ENCODE measurements around the gene HS6ST1. TPM values are rescaled to one million over a fixed set of nuclear protein-coding genes. Genes with fewer than 3 reads are reported as not detected.

The HS6ST1 gene
- 10 to 100 TPM; 16.9 to 22.4 TPM for total RNA-seq
- long read RNA-seq, donor 1, partial matches to known transcripts, result 0 of 22 reads
- long read RNA-seq, donor 1, other reads (novel, unspliced or antisense), result 18 of 22 reads
- long read RNA-seq, donor 2, partial matches to known transcripts, result 0 of 39 reads
- long read RNA-seq, donor 2, other reads (novel, unspliced or antisense), result 37 of 39 reads

- intact Hi-C loops (cut with DNase I), result loop anchor here in 1 of 2 donors (10.0 kb wide), 1 partner anchor 206 kb away; no protein-coding TSS in a partner anchor
- DNase-seq (ENCODE audit: low spot score), result peak; percentile 94
Observed at GRCh38 chr2:128318776-128319464, at the start of gene HS6ST1. HS6ST1 (minus strand) TSS chr2:128318868; CDS start chr2:128318563, 305 bp downstream.

DNA sequence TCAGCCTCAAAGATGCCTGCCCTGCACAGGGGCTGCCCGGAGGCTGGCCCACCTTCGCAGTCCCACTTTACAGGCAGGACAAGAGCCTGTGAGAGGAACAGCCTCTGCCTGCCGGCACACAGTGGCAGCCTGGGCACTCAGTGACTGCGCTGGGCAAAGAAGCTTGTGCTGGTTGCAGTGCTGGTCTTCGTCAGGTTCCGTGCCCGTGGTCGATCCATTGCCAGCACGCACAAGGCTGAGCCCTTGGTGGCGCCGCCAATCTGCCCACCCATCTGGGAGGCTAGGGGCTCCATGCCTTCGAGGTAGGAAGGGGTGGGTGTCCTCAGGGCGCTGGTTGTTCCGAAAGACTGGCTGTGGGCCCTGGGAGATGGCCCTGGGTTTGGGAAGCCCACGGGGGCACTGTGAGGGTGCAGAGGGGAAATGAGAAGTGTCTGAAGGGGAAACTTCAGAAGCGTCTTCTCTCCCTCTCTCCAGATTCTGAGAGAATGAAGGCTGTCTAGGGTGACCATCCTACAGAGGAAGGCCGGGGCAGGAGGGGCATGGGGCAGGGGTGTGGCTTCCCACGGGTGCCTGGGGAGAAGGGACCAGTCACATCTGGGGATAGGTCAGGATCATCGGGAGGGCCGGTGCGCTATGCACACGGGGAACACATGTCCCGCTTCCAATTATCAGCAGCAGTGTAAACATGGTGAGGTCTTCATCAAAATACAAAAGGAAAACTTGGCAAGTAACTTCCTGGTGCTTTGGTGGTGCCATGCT, 49.1 kb upstream of the HS6ST1 start:
- intact Hi-C loops (cut with DNase I), result no loop called here
- peak; percentile 73 for DNase-seq (ENCODE audit: low spot score)

GRCh38 chr2:128366713-128367511, 48.2 kb upstream of the HS6ST1 start:
- intact Hi-C loops (cut with DNase I), result no loop called here
- peak; percentile 56 for DNase-seq (ENCODE audit: low spot score)

- DNase-seq (ENCODE audit: low spot score), result peak; percentile 68
- intact Hi-C loops (cut with DNase I), result no loop called here
Observed at GRCh38 chr2:128365217-128365905, 46.7 kb upstream of the HS6ST1 start.

DNA sequence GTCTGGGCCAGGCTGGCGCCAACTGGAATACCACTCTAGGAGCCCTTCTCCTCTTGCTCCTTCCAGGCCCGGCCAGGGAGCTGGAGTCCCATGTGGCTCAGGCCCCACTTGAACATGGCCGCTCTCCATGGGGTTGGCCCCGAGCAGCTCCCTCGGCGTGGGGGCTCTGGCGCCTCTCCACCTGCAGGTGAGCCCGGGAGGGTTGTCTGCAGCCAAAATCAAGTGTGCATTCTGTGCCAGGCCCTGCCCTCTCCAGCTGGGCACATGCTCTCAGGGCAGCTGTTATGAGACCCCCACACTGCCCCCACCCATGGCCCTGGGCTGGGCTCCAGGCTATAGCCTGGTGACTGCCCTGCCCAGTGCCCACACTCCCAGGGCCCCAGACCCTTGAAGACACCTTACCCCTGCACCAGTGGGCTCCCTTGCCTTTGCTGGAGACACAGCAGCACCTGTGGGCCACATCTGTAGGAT, 45.8 kb upstream of the HS6ST1 start:
- intact Hi-C loops (cut with DNase I), result no loop called here
- DNase-seq (ENCODE audit: low spot score), result peak; percentile 69

DNA sequence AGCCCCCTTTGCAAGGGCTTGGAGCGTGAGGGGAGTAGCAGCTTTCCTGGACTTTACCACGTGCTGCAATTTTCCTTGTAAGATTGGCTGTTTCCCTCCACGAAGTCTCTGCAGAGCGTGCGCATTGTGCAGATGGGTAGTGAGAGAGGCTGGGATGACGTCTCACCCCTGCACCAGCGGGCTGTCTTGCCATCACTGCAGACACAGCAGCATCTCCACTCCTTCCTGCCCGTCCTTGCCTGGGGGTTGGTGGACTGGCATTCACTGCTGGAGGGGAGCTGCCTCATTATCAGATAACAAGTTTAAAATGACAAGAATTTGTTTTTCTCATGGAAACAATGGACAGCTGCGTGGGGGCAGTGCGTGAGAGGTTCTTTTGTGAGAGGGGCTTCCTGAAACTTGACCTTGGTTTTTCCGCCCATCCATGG, 45.3 kb upstream of the HS6ST1 start:
- intact Hi-C loops (cut with DNase I), result no loop called here
- no peak for DNase-seq (ENCODE audit: low spot score)

GRCh38 chr2:128362889-128363228, 44.2 kb upstream of the HS6ST1 start:
- intact Hi-C loops (cut with DNase I), result no loop called here
- DNase-seq (ENCODE audit: low spot score), result peak; percentile 84

DNA sequence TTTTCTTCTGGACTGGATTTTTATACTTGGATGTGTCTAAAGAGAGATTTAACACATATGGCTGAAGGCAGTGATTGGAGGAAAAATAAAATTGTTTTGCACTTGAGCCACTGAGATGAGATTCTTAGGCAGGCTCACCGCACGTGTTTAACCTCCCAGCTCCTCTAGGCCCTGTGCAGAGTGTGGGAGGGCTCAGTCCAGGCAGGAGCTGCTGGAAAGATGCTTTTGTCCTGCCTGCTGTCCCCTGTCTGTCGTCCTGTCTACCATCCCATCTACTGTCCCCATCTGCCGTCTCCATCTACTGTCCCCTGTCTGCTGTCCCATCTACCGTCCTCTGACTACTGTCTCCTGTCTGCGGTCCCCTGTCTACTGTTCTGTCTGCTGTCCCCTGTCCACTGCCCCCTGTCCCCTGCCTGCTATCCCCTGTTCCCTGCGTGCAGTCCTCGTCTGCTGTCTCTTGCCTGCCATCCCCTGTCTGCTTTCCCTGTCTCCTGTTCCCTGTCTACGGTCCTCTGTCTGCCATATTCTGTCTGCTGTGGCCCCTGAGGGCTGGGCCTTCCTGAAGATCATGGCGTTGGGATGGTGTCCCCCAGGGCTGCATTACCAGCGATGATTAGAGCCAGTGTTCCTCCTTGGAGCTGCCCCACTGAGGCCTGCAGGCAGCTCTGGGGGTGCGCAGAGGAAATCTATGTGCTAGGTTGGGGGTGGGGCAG, 43.7 kb upstream of the HS6ST1 start:
- intact Hi-C loops (cut with DNase I), result no loop called here

DNA sequence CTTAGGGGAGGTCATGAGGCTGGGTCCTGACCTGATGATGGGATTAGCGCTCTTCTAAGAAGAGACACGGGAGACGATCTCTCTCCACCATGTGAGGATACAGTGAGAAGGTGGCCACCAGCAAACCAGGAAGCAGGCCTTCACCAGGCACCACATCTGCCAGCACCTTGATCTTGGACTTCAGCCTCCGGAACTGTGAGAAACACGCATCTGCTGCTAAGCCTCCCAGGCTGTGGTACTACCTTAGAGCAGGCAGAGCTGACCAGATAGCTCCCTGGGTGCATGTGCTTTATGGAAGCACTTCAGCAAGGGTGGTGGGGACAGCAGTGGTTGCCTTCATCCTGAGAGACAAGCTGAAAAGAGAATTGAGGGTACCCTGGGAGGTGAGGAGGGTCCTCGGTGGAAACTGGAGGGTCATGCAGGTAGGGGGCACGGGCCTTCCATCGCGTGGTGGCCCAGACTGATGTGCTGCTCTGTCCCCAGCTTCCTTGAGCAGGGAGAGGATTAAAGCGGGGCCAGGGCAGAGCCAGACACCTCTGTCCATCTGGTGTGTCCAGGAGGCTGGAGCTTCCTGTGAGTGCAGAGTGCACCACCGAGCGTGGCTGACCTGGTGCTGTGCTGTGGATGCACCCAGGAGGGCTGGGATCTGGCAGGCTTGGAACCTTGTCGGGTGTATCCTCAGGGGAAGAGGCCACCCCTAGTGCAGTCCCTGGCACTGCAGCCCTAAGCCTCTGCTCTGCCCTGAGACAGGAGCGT, 42.9 kb upstream of the HS6ST1 start:
- DNase-seq (ENCODE audit: low spot score), result no peak
- intact Hi-C loops (cut with DNase I), result no loop called here

More for the DNA sequence above, 43.7 kb upstream of the HS6ST1 start:
- no peak for DNase-seq (ENCODE audit: low spot score)

DNA sequence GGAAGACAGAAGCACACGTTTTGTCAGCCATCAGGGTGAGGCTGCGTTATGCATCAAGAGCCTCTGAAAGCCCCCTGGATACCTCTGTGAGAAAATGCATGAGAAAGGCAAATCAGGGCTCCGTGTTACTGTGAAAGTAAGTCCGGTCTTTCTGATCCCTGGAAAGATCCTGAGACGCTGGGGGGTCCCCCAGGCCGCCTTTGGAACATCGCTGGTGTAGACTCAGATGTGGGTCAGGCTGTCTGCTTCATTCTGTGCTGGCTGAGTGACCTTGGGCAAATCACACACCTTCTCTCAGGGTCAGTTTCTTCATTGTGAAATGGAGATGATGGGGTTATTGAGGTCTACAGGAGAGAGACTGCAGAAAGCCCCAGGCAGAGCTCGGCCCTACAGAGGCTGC, 42.0 kb upstream of the HS6ST1 start:
- intact Hi-C loops (cut with DNase I), result no loop called here

GRCh38 chr2:128359841-128360240, 41.2 kb upstream of the HS6ST1 start:
- DNase-seq (ENCODE audit: low spot score), result no peak
- intact Hi-C loops (cut with DNase I), result no loop called here

More for the DNA sequence above, 42.0 kb upstream of the HS6ST1 start:
- DNase-seq (ENCODE audit: low spot score), result no peak

DNA sequence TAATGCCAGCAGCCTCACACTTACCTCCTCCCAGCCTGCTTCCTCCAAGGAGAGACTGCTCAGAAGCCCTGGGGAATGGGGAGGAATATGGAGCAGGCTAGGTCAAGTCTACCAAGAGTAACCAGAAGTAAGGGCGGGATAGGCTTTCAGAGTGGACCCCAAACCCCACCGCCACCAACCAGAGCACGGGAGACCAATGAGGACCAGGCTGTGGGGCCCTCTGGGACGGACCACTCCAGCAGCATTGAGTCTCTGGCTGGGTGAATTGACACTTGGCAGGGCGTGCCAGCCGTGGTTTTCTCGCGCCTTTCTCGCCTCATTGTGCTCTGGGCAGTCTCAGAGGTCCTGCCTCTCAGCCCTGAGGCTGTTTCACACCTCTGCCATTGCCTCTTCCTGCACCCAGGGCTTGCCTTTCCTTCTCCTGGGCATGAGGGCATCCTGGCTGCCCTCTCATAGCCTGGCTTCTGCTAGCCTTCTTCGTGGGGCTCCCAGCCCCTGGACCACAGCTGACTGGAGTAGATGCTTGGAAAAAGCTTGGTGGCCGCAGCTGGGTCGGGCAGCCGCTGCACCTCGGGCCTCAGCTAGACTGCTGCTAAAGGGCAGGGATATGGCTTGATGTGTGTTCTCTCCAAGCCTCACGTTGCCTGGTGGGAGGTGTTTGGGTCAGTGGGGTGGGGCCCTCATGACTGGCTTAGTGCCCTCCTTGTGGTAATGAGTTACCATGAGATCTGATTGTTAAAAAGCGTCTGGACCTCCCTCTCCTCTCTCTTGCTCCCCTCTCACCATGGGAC, 40.5 kb upstream of the HS6ST1 start:
- intact Hi-C loops (cut with DNase I), result no loop called here
- no peak for DNase-seq (ENCODE audit: low spot score)

DNA sequence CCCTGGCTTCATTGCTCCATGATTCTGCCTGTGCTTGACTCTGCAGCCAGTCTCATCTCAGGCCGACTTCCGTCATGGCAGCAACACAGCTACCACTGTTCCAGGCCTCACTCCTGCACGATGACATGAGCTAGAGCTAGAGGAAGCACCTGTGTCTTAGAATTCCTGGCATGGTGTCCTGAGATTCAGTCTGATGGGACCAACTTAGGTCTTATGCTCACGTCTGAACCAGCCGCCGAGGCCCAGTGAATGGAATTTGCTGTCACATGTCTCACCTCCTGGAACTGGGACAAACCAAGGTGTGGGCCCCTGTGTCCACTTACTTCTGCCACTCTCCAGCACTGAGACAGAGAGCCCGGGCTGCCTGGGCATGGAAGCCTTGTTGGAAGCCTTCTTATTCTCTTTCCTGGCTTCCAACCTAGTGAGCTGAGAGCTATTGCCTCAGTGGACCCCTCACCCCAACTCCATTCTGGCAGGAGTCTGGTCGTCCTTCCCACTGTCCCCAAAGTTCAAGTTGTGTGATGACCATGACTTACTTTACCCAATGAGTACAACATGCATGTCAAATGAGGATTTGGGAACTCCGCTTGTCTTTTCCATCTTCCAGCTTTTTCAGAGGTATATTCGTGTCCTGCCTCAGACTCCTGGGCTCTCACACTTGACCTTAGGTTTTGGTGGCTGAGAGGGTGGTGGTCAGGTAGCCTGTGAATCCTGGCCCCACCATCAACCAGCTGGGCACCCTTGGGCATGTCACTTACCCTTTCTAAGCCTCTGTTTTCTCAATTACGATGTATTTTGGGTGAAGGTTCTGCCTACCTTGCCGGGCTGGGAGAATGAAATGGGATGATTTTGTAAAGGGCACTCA, 39.1 kb upstream of the HS6ST1 start:
- intact Hi-C loops (cut with DNase I), result no loop called here
- DNase-seq (ENCODE audit: low spot score), result no peak

- no peak for DNase-seq (ENCODE audit: low spot score)
- intact Hi-C loops (cut with DNase I), result no loop called here
Observed at GRCh38 chr2:128356127-128356526, 37.5 kb upstream of the HS6ST1 start.

DNA sequence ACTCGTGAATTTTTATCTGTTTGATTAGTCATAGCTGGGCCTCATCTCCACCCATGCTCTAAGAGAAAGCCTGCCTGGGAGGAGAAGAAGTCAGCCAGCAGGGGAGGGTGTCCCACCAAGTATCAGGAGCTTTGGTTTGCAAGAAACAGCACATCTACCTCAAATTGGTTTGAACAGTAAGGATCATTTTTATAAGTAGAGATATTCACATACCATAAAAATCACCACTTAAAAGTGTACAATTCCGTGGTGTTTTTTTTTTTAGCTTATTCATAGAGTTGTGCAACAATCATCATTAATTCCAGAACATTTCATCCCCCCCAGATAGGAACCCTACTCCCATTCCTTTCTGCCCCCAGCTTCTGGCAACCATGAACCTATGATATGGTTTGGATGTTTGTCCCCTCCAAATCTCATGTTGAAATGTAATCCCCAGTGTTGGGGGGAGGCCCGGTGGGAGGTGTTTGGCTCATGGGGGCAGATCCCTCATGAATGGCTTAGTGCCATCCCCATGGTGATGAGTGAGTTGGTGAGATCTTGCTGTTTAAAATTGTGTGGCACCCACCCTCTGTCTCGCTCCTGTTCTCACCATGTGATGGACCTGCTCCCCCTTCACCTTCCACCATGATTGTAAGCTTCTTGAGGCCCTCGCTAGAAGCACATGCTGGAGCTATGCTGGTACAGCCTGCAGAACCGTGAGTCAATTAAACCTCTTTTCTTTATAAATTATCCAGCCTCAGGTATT, 36.2 kb upstream of the HS6ST1 start:
- no peak for DNase-seq (ENCODE audit: low spot score)
- intact Hi-C loops (cut with DNase I), result no loop called here

Data from posterior vena cava (tissue), 2 donors.